ENCODE results near the gene MS4A14. TPM values are rescaled to one million over a fixed set of nuclear protein-coding genes. Genes with fewer than 3 reads are reported as not detected.

The MS4A14 gene
- total and polyA plus RNA-seq, 2 experiments from 2014 or later: not detected

DNA sequence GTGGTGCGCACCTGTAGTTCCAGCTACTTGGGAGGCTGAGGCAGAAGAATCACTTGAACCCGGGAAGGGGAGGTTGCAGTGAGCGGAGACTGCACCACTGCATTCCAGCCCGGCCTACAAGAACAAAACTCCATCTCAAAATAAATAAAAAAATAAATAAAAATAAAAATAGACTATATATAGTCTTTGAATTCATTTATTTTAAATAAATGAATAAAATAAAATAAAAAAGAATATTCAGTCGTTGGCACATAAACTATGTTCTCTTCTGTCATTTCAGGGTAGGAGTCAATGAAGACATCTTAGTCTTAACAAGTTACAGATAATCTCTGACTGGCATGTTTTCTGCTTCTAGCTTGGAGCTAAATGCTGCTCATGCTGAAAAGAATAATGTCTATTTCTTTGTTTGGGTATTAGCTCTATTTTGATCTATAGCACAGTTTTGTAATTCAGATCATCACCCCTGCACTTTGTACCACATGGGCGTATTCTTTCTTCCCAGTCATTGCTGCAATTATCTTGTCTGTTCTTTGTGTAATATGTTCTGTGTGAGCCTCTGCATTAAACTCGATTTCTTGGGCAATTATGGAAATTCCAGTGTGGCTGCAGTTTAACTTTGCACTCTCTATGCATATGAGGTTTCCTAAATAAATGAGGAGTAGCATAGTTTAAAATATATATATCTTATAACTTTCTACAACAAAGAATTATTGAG, 1.4 kb upstream of the MS4A14 start (continued):
- TF ChIP-seq, protein P1, sequence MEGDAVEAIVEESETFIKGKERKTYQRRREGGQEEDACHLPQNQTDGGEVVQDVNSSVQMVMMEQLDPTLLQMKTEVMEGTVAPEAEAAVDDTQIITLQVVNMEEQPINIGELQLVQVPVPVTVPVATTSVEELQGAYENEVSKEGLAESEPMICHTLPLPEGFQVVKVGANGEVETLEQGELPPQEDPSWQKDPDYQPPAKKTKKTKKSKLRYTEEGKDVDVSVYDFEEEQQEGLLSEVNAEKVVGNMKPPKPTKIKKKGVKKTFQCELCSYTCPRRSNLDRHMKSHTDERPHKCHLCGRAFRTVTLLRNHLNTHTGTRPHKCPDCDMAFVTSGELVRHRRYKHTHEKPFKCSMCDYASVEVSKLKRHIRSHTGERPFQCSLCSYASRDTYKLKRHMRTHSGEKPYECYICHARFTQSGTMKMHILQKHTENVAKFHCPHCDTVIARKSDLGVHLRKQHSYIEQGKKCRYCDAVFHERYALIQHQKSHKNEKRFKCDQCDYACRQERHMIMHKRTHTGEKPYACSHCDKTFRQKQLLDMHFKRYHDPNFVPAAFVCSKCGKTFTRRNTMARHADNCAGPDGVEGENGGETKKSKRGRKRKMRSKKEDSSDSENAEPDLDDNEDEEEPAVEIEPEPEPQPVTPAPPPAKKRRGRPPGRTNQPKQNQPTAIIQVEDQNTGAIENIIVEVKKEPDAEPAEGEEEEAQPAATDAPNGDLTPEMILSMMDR (conservative IDR thresholded peaks at IDR 0.05; ENCODE audit: low read depth in 2 of 2): no peak
- TF ChIP-seq JUNB (IDR thresholded peaks at IDR 0.05; ENCODE audit: unreplicated experiment) (no peak), ZNF114 (CRISPR knock-in tag; IDR thresholded peaks at IDR 0.05) (no peak)

DNA sequence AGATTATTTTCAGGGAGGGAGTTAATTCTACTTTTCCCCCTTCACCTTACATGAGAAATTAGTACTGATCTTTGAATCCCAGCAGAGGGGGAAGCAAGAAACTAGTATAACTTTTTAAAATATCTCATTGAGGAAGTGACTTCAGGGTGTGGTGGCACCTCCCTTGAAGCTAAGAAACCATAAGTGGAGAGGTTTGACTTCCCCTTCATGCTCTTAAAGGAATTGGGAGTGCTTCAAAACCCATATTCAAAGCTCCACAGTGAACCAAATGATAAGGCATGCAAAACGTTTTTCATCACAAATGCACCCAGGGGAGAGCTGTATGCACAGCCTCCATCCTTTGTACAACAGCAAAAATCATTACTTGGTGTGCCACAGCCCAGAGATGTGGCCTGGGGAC, 540 bp downstream of the MS4A14 start:
- no peak overlapping the region for H3K4me2 ChIP-seq
- Mint-ChIP-seq H3K4me3 (no peak overlapping the region), H3K36me3 (ENCODE audit: low read depth) (no peaks in the 10 kb centered on the region), H3K27me3 (ENCODE audit: insufficient read depth, low read depth, poor library complexity) (peaks cover 7% of the 10 kb centered on the region), H3K27ac (no peak overlapping the region), H3K4me1 (peaks cover 9% of the 10 kb centered on the region; the same call in 1 of the 3 replicates), H3K9me3 (peaks cover 9% of the 10 kb centered on the region)
- H3F3A ChIP-seq (replicated peaks; ENCODE audit: low read depth): no peaks in the 10 kb centered on the region
- H3K79me2 ChIP-seq (replicated peaks; ENCODE audit: insufficient read depth): no peaks in the 10 kb centered on the region
- H2AFZ ChIP-seq: peak overlapping the region; percentile 72; the same call in 1 of the 2 replicates
- H3K9me2 ChIP-seq (ENCODE audit: insufficient read depth): peaks cover 10% of the 10 kb centered on the region
- DNase-seq (ENCODE audit: low spot score): no peak
- no peaks in the 10 kb centered on the region for H3K4me1 ChIP-seq (ENCODE audit: insufficient read depth)
- no peak overlapping the region for H3K27ac ChIP-seq (ENCODE audit: low read depth)
- peaks cover 5% of the 10 kb centered on the region; the same call in 1 of the 2 replicates for H3K36me3 ChIP-seq (ENCODE audit: insufficient read depth)
- no peaks in the 10 kb centered on the region for H3K27me3 ChIP-seq (ENCODE audit: insufficient read depth)
- no peak for ATAC-seq
- no peaks in the 10 kb centered on the region for H4K20me1 ChIP-seq (replicated peaks; ENCODE audit: insufficient read depth)
- no peak overlapping the region for H3K4me3 ChIP-seq
- TF ChIP-seq, protein P1 (conservative IDR thresholded peaks at IDR 0.05; ENCODE audit: low read depth in 2 of 2): no peak
- TF ChIP-seq, protein P2, sequence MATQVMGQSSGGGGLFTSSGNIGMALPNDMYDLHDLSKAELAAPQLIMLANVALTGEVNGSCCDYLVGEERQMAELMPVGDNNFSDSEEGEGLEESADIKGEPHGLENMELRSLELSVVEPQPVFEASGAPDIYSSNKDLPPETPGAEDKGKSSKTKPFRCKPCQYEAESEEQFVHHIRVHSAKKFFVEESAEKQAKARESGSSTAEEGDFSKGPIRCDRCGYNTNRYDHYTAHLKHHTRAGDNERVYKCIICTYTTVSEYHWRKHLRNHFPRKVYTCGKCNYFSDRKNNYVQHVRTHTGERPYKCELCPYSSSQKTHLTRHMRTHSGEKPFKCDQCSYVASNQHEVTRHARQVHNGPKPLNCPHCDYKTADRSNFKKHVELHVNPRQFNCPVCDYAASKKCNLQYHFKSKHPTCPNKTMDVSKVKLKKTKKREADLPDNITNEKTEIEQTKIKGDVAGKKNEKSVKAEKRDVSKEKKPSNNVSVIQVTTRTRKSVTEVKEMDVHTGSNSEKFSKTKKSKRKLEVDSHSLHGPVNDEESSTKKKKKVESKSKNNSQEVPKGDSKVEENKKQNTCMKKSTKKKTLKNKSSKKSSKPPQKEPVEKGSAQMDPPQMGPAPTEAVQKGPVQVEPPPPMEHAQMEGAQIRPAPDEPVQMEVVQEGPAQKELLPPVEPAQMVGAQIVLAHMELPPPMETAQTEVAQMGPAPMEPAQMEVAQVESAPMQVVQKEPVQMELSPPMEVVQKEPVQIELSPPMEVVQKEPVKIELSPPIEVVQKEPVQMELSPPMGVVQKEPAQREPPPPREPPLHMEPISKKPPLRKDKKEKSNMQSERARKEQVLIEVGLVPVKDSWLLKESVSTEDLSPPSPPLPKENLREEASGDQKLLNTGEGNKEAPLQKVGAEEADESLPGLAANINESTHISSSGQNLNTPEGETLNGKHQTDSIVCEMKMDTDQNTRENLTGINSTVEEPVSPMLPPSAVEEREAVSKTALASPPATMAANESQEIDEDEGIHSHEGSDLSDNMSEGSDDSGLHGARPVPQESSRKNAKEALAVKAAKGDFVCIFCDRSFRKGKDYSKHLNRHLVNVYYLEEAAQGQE (IDR thresholded peaks at IDR 0.05; ENCODE audit: unreplicated experiment): no peak
- no peak for TF ChIP-seq ZNF331 (CRISPR knock-in tag; IDR thresholded peaks at IDR 0.05; ENCODE audit: low read depth)
- no peak for TF ChIP-seq STAT1 (IDR thresholded peaks at IDR 0.05; ENCODE audit: unreplicated experiment)
- TF ChIP-seq, protein P3, sequence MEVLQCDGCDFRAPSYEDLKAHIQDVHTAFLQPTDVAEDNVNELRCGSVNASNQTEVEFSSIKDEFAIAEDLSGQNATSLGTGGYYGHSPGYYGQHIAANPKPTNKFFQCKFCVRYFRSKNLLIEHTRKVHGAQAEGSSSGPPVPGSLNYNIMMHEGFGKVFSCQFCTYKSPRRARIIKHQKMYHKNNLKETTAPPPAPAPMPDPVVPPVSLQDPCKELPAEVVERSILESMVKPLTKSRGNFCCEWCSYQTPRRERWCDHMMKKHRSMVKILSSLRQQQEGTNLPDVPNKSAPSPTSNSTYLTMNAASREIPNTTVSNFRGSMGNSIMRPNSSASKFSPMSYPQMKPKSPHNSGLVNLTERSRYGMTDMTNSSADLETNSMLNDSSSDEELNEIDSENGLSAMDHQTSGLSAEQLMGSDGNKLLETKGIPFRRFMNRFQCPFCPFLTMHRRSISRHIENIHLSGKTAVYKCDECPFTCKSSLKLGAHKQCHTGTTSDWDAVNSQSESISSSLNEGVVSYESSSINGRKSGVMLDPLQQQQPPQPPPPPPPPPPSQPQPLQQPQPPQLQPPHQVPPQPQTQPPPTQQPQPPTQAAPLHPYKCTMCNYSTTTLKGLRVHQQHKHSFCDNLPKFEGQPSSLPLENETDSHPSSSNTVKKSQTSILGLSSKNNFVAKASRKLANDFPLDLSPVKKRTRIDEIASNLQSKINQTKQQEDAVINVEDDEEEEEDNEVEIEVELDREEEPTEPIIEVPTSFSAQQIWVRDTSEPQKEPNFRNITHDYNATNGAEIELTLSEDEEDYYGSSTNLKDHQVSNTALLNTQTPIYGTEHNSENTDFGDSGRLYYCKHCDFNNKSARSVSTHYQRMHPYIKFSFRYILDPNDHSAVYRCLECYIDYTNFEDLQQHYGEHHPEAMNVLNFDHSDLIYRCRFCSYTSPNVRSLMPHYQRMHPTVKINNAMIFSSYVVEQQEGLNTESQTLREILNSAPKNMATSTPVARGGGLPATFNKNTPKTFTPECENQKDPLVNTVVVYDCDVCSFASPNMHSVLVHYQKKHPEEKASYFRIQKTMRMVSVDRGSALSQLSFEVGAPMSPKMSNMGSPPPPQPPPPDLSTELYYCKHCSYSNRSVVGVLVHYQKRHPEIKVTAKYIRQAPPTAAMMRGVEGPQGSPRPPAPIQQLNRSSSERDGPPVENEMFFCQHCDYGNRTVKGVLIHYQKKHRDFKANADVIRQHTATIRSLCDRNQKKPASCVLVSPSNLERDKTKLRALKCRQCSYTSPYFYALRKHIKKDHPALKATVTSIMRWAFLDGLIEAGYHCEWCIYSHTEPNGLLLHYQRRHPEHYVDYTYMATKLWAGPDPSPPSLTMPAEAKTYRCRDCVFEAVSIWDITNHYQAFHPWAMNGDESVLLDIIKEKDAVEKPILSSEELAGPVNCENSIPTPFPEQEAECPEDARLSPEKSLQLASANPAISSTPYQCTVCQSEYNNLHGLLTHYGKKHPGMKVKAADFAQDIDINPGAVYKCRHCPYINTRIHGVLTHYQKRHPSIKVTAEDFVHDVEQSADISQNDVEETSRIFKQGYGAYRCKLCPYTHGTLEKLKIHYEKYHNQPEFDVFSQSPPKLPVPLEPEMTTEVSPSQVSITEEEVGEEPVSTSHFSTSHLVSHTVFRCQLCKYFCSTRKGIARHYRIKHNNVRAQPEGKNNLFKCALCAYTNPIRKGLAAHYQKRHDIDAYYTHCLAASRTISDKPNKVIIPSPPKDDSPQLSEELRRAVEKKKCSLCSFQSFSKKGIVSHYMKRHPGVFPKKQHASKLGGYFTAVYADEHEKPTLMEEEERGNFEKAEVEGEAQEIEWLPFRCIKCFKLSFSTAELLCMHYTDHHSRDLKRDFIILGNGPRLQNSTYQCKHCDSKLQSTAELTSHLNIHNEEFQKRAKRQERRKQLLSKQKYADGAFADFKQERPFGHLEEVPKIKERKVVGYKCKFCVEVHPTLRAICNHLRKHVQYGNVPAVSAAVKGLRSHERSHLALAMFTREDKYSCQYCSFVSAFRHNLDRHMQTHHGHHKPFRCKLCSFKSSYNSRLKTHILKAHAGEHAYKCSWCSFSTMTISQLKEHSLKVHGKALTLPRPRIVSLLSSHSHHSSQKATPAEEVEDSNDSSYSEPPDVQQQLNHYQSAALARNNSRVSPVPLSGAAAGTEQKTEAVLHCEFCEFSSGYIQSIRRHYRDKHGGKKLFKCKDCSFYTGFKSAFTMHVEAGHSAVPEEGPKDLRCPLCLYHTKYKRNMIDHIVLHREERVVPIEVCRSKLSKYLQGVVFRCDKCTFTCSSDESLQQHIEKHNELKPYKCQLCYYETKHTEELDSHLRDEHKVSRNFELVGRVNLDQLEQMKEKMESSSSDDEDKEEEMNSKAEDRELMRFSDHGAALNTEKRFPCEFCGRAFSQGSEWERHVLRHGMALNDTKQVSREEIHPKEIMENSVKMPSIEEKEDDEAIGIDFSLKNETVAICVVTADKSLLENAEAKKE (CRISPR knock-in tag; IDR thresholded peaks at IDR 0.05): no peak
- TF ChIP-seq ZNF114 (CRISPR knock-in tag; IDR thresholded peaks at IDR 0.05): no peak
- TF ChIP-seq NANOG (IDR thresholded peaks at IDR 0.05; ENCODE audit: borderline replicate concordance): no peak
- TF ChIP-seq JUNB (IDR thresholded peaks at IDR 0.05; ENCODE audit: unreplicated experiment): no peak
- TF ChIP-seq EZH2 (IDR thresholded peaks at IDR 0.05; ENCODE audit: low read depth, unreplicated experiment): no peak
- no peak for TF ChIP-seq EZH2phosphoT487 (IDR thresholded peaks at IDR 0.05; ENCODE audit: unreplicated experiment)
